T-helper 1 cell (primary cell): Measurements from ENCODE around the gene SSTR3.

ENCODE experiments used
- DNase-seq, 5 donors: peaks; one replicate each; pipeline ENCODE4 v3.0.0-alpha.2; 2012 to 2020

Gene SSTR3

GRCh38 chr22:37193629-37194191 lies 18.6 kb downstream of the SSTR3 start:
- peak in 3 of 5 donors; percentile 20 to 48 (median 21) for DNase-seq

- no peak for DNase-seq
Observed at GRCh38 chr22:37192741-37193140, 19.5 kb downstream of the SSTR3 start.

GRCh38 chr22:37192204-37192603 lies 20.1 kb downstream of the SSTR3 start:
- no peak for DNase-seq

GRCh38 chr22:37190262-37190780 lies 22.0 kb downstream of the SSTR3 start:
- DNase-seq = no peak

DNA sequence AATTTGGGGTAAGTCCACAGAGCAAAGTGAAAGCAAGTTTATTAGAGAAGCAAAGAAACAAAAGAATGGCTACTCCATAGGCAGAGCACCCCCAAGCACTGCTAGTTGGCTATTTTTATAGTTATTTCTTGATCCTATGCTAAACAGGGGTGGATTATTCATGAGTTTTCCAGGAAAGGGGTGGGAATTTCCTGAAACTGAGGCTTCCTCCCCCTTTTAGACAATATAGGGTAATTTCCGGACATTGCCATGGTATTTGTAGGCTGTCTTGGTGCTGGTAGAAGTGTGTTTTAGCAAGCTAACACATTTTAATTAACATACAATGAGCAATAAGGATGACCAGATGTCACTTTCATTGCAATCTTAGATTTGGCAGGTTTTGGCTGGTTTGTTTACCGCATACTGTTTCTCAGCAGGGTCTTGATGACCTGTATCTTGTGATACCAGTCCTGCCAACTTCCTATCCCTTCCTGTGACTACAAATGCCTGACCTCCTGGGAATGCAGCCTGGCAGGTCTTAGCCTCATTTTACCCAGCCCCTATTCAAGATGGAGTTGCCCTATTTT lies 23.3 kb downstream of the SSTR3 start:
- no peak for DNase-seq

GRCh38 chr22:37187891-37188761 lies 24.2 kb downstream of the SSTR3 start, which contains the start of gene C1QTNF6:
Gene C1QTNF6, minus strand, starts transcription at chr22:37188247. Its CDS starts 34 bp downstream, at chr22:37188213.
- DNase-seq = no peak

- no peak for DNase-seq
Observed at GRCh38 chr22:37187552-37187890, 24.8 kb downstream of the SSTR3 start.

DNA sequence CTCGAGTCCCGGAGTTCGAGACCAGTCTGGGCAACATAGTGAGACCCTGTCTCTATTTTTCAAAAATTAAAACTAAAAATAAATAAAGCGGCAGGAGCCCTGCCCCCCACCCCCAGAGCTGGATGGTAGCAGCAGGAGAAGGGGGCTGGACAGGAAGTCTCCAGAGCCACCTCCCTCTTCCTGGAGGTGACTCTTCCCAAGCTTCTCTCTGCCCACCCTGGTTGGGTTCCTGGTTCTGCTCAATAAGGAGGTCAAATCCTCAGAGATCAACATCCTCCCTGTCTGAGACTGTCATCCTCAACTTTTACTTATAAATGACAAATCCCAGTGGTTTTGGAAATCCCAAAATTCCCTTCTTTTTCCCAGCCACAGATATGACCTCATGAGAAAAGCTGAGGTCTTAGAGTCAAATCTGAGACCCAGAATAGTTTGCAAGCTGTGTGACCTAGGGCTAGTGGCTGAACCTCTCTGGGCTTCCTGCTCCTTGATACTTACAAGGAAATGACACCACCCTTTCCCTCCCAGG lies 25.2 kb downstream of the SSTR3 start:
- DNase-seq = no peak

- peak in 3 of 5 donors; percentile 14 to 75 (median 52) for DNase-seq
Observed at GRCh38 chr22:37186228-37186996, 25.9 kb downstream of the SSTR3 start.

DNA sequence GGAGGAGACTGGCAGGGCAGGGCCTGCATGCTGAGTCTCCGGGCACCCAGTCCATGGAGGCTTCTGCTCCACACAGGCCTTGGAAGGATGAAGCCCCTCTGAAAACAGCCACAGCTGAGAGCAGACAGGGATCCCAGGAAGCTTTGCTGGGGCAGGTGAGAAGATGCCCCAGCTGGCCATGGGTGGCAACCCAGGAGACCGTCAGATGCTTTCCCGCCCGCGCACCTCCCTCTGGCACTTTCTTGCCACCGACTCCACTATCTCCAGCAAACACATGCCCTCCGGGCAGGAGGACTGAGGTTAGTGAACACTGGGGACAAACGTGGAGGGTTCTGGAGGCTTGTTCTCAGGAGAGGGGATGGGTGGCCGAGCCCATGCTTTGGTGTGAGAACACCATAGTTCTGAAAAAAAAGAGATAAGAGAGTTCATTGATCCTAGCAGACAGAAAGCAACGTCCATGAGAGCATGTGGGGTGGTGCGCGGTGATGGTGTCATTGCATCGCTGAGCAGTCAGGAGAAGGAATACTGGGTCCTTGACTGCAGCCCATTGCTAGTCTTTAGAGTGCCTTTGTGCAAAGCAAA lies 26.5 kb downstream of the SSTR3 start:
- no peak for DNase-seq

GRCh38 chr22:37184816-37185541 lies 27.3 kb downstream of the SSTR3 start:
- no peak for DNase-seq

DNA sequence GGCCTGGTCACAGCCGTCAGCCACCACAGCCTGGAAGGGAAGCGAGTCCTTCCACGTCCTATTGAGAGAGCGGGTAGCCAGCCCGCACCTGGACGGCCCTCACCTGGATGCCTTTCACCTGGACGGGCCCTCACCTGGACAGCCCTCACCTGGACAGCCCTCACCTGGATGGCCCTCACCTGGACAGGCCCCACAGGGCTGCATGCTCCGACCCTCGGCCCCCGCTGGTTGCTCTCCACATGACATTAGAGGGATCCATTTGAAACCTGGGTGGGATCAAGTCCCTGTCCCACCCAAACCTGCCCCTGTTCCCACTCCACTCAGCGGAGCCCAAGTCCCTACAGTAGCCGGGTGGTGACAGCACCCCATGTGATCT lies 27.9 kb downstream of the SSTR3 start:
- DNase-seq = no peak

DNA sequence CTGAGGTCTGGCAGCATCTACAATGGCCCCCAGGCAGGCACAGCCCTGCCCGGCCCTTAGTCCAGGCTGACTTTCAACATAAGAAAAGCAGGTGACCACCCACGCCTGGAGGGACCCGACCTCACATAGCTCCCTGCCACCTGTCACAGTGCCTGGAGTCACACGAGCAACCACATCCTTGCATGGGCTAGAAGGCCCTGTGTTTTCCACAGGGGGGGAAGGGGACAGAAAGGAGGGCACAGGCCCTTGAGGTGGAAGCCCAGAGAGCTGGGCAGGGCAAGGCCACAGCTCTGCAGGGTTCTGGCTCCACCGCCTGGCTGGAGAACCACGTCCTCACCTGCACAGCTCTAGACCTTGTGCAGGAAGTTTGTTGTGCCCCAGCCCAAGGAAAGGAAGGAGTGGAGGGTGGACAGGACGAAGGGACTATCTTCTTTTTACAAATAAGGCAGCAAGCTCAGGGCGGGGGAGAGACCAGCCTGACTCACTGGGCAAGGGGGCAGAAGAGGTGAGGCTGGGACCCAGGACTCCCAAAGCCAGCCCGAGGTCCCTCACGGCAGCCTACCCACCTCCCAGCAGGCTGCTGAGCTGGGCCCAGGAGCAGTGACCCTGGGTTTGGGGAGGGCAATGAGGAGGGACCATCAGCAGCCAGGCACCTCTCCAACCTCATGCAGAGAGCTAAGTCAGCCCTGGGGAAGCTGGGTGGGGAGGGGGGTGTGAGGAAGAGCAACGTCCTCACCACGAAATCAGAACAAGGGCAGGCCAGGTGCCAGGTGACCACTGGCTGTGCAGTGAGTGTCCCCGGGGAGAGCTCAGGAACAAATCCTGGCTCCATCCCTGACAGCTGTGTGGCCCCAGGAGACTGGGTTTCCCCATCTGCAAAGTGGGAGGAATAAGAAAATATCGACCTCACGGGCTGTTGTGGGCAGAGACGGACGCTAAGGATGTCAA lies 28.6 kb downstream of the SSTR3 start:
- no peak for DNase-seq

- DNase-seq = no peak
Observed at GRCh38 chr22:37182949-37183245, 29.4 kb downstream of the SSTR3 start.

DNA sequence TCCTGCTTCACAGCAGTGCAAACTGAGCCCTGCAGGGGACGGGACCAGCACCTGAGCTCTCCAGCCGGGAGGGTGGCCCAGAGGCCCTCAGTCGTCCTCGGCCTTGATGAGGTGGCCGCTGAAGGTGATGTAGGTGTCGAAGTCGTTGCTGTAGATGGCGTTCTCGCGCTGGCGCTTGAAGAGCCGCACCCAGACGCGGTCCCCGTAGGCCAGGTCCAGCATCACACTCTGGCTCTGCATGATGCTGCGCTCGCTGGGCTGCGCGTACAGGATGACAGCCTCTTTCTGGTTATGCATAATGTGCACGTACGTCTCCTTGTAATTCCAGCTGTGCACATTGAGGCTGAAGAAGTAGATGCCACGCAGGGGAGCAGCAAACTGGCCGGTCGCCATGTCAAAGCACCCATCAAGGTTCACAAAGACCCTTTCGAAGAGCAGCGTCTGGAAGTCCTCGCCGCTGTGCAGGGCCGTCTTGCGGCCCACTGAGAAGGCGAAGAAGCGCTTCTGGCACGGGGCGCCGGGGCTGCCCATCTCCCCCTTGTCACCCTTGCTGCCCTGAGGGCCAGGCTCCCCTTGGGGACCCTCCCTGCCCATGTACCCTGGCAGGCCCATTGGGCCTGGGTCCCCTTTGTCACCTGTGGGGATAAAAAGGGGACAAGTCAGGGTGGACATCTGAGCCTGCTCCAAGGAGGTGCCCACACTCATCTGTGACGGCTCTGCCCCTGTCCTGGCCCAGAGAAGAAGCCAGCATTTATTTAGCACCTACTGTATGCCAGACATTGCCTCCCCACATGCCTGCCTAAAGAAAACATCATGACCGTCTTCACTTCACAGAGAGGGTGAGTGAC lies 30.0 kb downstream of the SSTR3 start:
- no peak for DNase-seq

GRCh38 chr22:37181681-37182080 lies 30.6 kb downstream of the SSTR3 start:
- no peak for DNase-seq

- DNase-seq = no peak
Observed at GRCh38 chr22:37180531-37181231, 31.6 kb downstream of the SSTR3 start.

GRCh38 chr22:37179622-37180420 lies 32.5 kb downstream of the SSTR3 start:
- no peak for DNase-seq
